Stimulated activated memory B cell treated with anti-CD40 and anti-IgM and Interleukin-4, amounts not matched to agents 10 μg/mL and 1 μg/mL and 100 μg/mL, for 72 hours (primary cell): ENCODE results near the gene AAK1.

Experiments used
- ATAC-seq: fragments of 150-1000 bp; cut with Tn5 transposase; 2 replicates; pipeline ENCODE4 v1.10.0; 2021
- H3K27ac Mint-ChIP-seq: one replicate; pipeline ENCODE4 v1.8.0; 2022; ENCODE audit warnings: mild to moderate bottlenecking, mixed read lengths
- H3K27me3 Mint-ChIP-seq: one replicate; pipeline ENCODE4 v1.8.0; 2022; ENCODE audit warnings: mixed read lengths
- H3K36me3 Mint-ChIP-seq: one replicate; pipeline ENCODE4 v1.8.0; 2022; ENCODE audit warnings: mixed read lengths
- H3K4me1 Mint-ChIP-seq: one replicate; pipeline ENCODE4 v1.8.0; 2022; ENCODE audit warnings: mixed read lengths
- H3K4me3 Mint-ChIP-seq: one replicate; pipeline ENCODE4 v1.8.0; 2022; ENCODE audit warnings: mild to moderate bottlenecking, moderate library complexity, mixed read lengths
- H3K9me3 Mint-ChIP-seq: one replicate; pipeline ENCODE4 v1.8.0; 2022; ENCODE audit warnings: mixed read lengths

AAK1 gene

GRCh38 chr2:69604836-69605235 is 38.7 kb downstream of the AAK1 start:
- Mint-ChIP-seq H3K4me1 (peaks cover 6% of the 10 kb centered on the region), H3K36me3 (peaks cover 7% of the 10 kb centered on the region), H3K9me3 (no peaks in the 10 kb centered on the region), H3K27ac (no peak overlapping the region), H3K27me3 (peaks cover 35% of the 10 kb centered on the region), H3K4me3 (no peak overlapping the region)
- no peak for ATAC-seq

GRCh38 chr2:69604026-69604678 is 39.4 kb downstream of the AAK1 start:
- Mint-ChIP-seq H3K4me1 (peaks cover 6% of the 10 kb centered on the region), H3K27me3 (peaks cover 38% of the 10 kb centered on the region), H3K36me3 (peaks cover 11% of the 10 kb centered on the region), H3K4me3 (no peak overlapping the region), H3K27ac (no peak overlapping the region), H3K9me3 (no peaks in the 10 kb centered on the region)
- no peak for ATAC-seq

- Mint-ChIP-seq H3K9me3 (no peaks in the 10 kb centered on the region), H3K4me1 (peaks cover 6% of the 10 kb centered on the region), H3K36me3 (peaks cover 11% of the 10 kb centered on the region), H3K4me3 (no peak overlapping the region), H3K27ac (no peak overlapping the region), H3K27me3 (peaks cover 38% of the 10 kb centered on the region)
- no peak for ATAC-seq
Measured at GRCh38 chr2:69603146-69603743, 40.3 kb downstream of the AAK1 start.

- Mint-ChIP-seq H3K27ac (no peak overlapping the region), H3K4me3 (no peak overlapping the region), H3K4me1 (no peaks in the 10 kb centered on the region), H3K36me3 (peaks cover 11% of the 10 kb centered on the region), H3K27me3 (peaks cover 29% of the 10 kb centered on the region), H3K9me3 (no peaks in the 10 kb centered on the region)
- no peak for ATAC-seq
Measured at GRCh38 chr2:69601179-69601612, 42.3 kb downstream of the AAK1 start.

- Mint-ChIP-seq H3K4me1 (no peaks in the 10 kb centered on the region), H3K4me3 (no peak overlapping the region), H3K36me3 (peaks cover 11% of the 10 kb centered on the region), H3K27me3 (peaks cover 29% of the 10 kb centered on the region), H3K9me3 (no peaks in the 10 kb centered on the region), H3K27ac (no peak overlapping the region)
- ATAC-seq: no peak
Measured at GRCh38 chr2:69600425-69600824, 43.1 kb downstream of the AAK1 start.

GRCh38 chr2:69597843-69598610 is 45.5 kb downstream of the AAK1 start:
- ATAC-seq: no peak
- no peaks in the 10 kb centered on the region for H3K4me1 Mint-ChIP-seq
- H3K36me3 Mint-ChIP-seq: peaks cover 11% of the 10 kb centered on the region
- H3K4me3 Mint-ChIP-seq: no peak overlapping the region
- H3K27me3 Mint-ChIP-seq: peaks cover 13% of the 10 kb centered on the region
- no peaks in the 10 kb centered on the region for H3K9me3 Mint-ChIP-seq
- no peak overlapping the region for H3K27ac Mint-ChIP-seq

- Mint-ChIP-seq H3K27me3 (peaks cover 10% of the 10 kb centered on the region), H3K9me3 (no peaks in the 10 kb centered on the region), H3K4me1 (no peaks in the 10 kb centered on the region), H3K36me3 (peaks cover 11% of the 10 kb centered on the region), H3K27ac (no peak overlapping the region), H3K4me3 (no peak overlapping the region)
- ATAC-seq: no peak
Measured at GRCh38 chr2:69597105-69597504, 46.4 kb downstream of the AAK1 start.

GRCh38 chr2:69594341-69594740 is 49.2 kb downstream of the AAK1 start:
- ATAC-seq: no peak
- no peak overlapping the region for H3K27ac Mint-ChIP-seq
- no peaks in the 10 kb centered on the region for H3K4me1 Mint-ChIP-seq
- H3K27me3 Mint-ChIP-seq: peaks cover 2% of the 10 kb centered on the region
- H3K9me3 Mint-ChIP-seq: no peaks in the 10 kb centered on the region
- no peaks in the 10 kb centered on the region for H3K36me3 Mint-ChIP-seq
- H3K4me3 Mint-ChIP-seq: no peak overlapping the region

- Mint-ChIP-seq H3K9me3 (no peaks in the 10 kb centered on the region), H3K4me3 (no peak overlapping the region), H3K27me3 (peaks cover 15% of the 10 kb centered on the region), H3K4me1 (no peaks in the 10 kb centered on the region), H3K27ac (no peak overlapping the region), H3K36me3 (no peaks in the 10 kb centered on the region)
- ATAC-seq: no peak
Measured at GRCh38 chr2:69592511-69592910, 51.0 kb downstream of the AAK1 start.

- no peak overlapping the region for H3K27ac Mint-ChIP-seq
- H3K36me3 Mint-ChIP-seq: no peaks in the 10 kb centered on the region
- H3K9me3 Mint-ChIP-seq: no peaks in the 10 kb centered on the region
- no peak for ATAC-seq
- no peak overlapping the region for H3K4me3 Mint-ChIP-seq
- peaks cover 15% of the 10 kb centered on the region for H3K27me3 Mint-ChIP-seq
- H3K4me1 Mint-ChIP-seq: no peaks in the 10 kb centered on the region
Measured at GRCh38 chr2:69589973-69590652, 53.4 kb downstream of the AAK1 start.

GRCh38 chr2:69588945-69589344 is 54.6 kb downstream of the AAK1 start:
- no peak for ATAC-seq
- Mint-ChIP-seq H3K9me3 (no peaks in the 10 kb centered on the region), H3K36me3 (no peaks in the 10 kb centered on the region), H3K27ac (no peak overlapping the region), H3K4me3 (no peak overlapping the region), H3K27me3 (peaks cover 15% of the 10 kb centered on the region), H3K4me1 (no peaks in the 10 kb centered on the region)

- no peaks in the 10 kb centered on the region for H3K9me3 Mint-ChIP-seq
- H3K4me3 Mint-ChIP-seq: no peak overlapping the region
- ATAC-seq: no peak
- H3K36me3 Mint-ChIP-seq: no peaks in the 10 kb centered on the region
- no peaks in the 10 kb centered on the region for H3K4me1 Mint-ChIP-seq
- peaks cover 15% of the 10 kb centered on the region for H3K27me3 Mint-ChIP-seq
- no peak overlapping the region for H3K27ac Mint-ChIP-seq
Measured at GRCh38 chr2:69588403-69588802, 55.1 kb downstream of the AAK1 start.

- Mint-ChIP-seq H3K27ac (no peak overlapping the region), H3K9me3 (no peaks in the 10 kb centered on the region), H3K27me3 (peaks cover 15% of the 10 kb centered on the region), H3K36me3 (no peaks in the 10 kb centered on the region), H3K4me3 (no peak overlapping the region), H3K4me1 (peaks cover 7% of the 10 kb centered on the region)
- no peak for ATAC-seq
Measured at GRCh38 chr2:69585855-69586555, 57.5 kb downstream of the AAK1 start.

GRCh38 chr2:69584127-69584889 is 59.2 kb downstream of the AAK1 start:
- Mint-ChIP-seq H3K27me3 (peaks cover 23% of the 10 kb centered on the region), H3K4me3 (no peak overlapping the region), H3K36me3 (no peaks in the 10 kb centered on the region), H3K9me3 (no peaks in the 10 kb centered on the region), H3K4me1 (peaks cover 7% of the 10 kb centered on the region), H3K27ac (no peak overlapping the region)
- no peak for ATAC-seq
